WTC11 (cell line): ENCODE results near the gene MOV10. TPM values are rescaled to one million over a fixed set of nuclear protein-coding genes. Genes with fewer than 3 reads are reported as not detected.

Source experiments
- ATAC-seq: fragments of 200-7000 bp; cut with Tn5 transposase; 2 replicates; pipeline ENCODE4 v1.10.0; 2021; ENCODE audit warnings: mild to moderate bottlenecking, moderate library complexity
- CTCF ChIA-PET: fragments of 300-600 bp; sonication (Branson Sonifier 250); formaldehyde crosslinking; loops from one replicate; lab custom pipeline; 2021; ENCODE audit warnings: antibody characterized with exemption; lab: Charles Lee
- POLR2A ChIA-PET: fragments of 350-600 bp; sonication (Branson Sonifier 250); formaldehyde crosslinking; loops from one replicate; lab custom pipeline; 2021; ENCODE audit warnings: antibody characterized with exemption; lab: Charles Lee
- DNase-seq: peaks from one replicate; pipeline ENCODE4 v3.0.0; 2021; ENCODE audit warnings: low spot score
- H3K27ac Mint-ChIP-seq: 2 replicates; pipeline ENCODE4 v1.8.0; 2021; ENCODE audit warnings: mixed read lengths
- H3K27me3 Mint-ChIP-seq: 2 replicates; pipeline ENCODE4 v1.8.0; 2021; ENCODE audit warnings: low read depth, mild to moderate bottlenecking, moderate library complexity, mixed read lengths
- H3K36me3 Mint-ChIP-seq: 2 replicates; pipeline ENCODE4 v1.8.0; 2021; ENCODE audit warnings: mixed read lengths
- H3K4me1 Mint-ChIP-seq: 2 replicates; pipeline ENCODE4 v1.8.0; 2022; ENCODE audit warnings: mixed read lengths
- H3K4me3 Mint-ChIP-seq: 2 replicates; pipeline ENCODE4 v1.8.0; 2021; ENCODE audit warnings: mild to moderate bottlenecking, moderate library complexity, mixed read lengths
- H3K9me3 Mint-ChIP-seq: 2 replicates; pipeline ENCODE4 v1.8.0; 2021; ENCODE audit warnings: mixed read lengths
- AR ChIP-seq: fragments of 250-450 bp; sonication (Bioruptor Pico); IDR thresholded peaks from 2 replicates; pipeline ENCODE4 v1.9.0; 2021; ENCODE audit warnings: mild to moderate bottlenecking
- ARID4B ChIP-seq: sonication (generic); formaldehyde crosslinking; IDR thresholded peaks from 2 replicates; pipeline ENCODE4 v1.8.0; 2023; ENCODE audit warnings: missing genetic modification reagents, mild to moderate bottlenecking, borderline replicate concordance
- ATF6 ChIP-seq: sonication (generic); formaldehyde crosslinking; IDR thresholded peaks from 2 replicates; pipeline ENCODE4 v1.8.1; 2023; ENCODE audit warnings: mild to moderate bottlenecking, missing genetic modification reagents
- CREB1 ChIP-seq: sonication (generic); formaldehyde crosslinking; IDR thresholded peaks from 2 replicates; pipeline ENCODE4 v1.8.0; 2023; ENCODE audit warnings: mild to moderate bottlenecking, missing genetic modification reagents
- GABPB1 ChIP-seq: sonication (generic); formaldehyde crosslinking; IDR thresholded peaks from 2 replicates; pipeline ENCODE4 v1.8.1; 2023; ENCODE audit warnings: mild to moderate bottlenecking, missing genetic modification reagents
- JUN ChIP-seq: sonication (generic); formaldehyde crosslinking; IDR thresholded peaks from 2 replicates; pipeline ENCODE4 v1.8.0; 2023; ENCODE audit warnings: mild to moderate bottlenecking, missing genetic modification reagents
- NFYB ChIP-seq: sonication (generic); formaldehyde crosslinking; conservative IDR thresholded peaks from 2 replicates; pipeline ENCODE4 v1.8.0; 2022; ENCODE audit warnings: low read depth, missing genetic modification reagents
- TCF7 ChIP-seq: sonication (generic); formaldehyde crosslinking; IDR thresholded peaks from 2 replicates; pipeline ENCODE4 v1.8.0; 2022; ENCODE audit warnings: mild to moderate bottlenecking, low read depth, missing genetic modification reagents, moderate library complexity
- TP53 ChIP-seq: sonication (generic); formaldehyde crosslinking; IDR thresholded peaks from 2 replicates; pipeline ENCODE4 v1.8.1; 2023; ENCODE audit warnings: mild to moderate bottlenecking, missing genetic modification reagents
- ZNF121 ChIP-seq: sonication (generic); formaldehyde crosslinking; IDR thresholded peaks from 2 replicates; pipeline ENCODE4 v1.8.0; 2023; ENCODE audit warnings: missing genetic modification reagents
- ZNF263 ChIP-seq: sonication (generic); formaldehyde crosslinking; IDR thresholded peaks from 2 replicates; pipeline ENCODE4 v1.8.1; 2022; ENCODE audit warnings: low read depth, mild to moderate bottlenecking, moderate library complexity, missing genetic modification reagents
- ZNF281 ChIP-seq: sonication (generic); formaldehyde crosslinking; IDR thresholded peaks from 2 replicates; pipeline ENCODE4 v1.8.0; 2023; ENCODE audit warnings: mild to moderate bottlenecking, missing genetic modification reagents
- ZNF396 ChIP-seq: fragments of 250-450 bp; sonication (Bioruptor Pico); IDR thresholded peaks from 2 replicates; pipeline ENCODE4 v1.8.0; 2021; ENCODE audit warnings: mild to moderate bottlenecking, moderate library complexity, borderline replicate concordance
- ZNF512 ChIP-seq: sonication (generic); formaldehyde crosslinking; IDR thresholded peaks from 2 replicates; pipeline ENCODE4 v1.8.1; 2022; ENCODE audit warnings: missing genetic modification reagents, borderline replicate concordance
- total RNA-seq: library from RNA; stranded (reverse); gene quantifications from 3 replicates; pipeline ENCODE4 v1.2.3, GENCODE V29; 2021
- TF ChIP-seq, protein P1 (sequence below): sonication (generic); formaldehyde crosslinking; IDR thresholded peaks from 2 replicates; pipeline ENCODE4 v1.8.1; 2022; ENCODE audit warnings: low read depth, missing genetic modification reagents, borderline replicate concordance

MOV10 gene
- total RNA-seq, 1 experiment from 2014 or later: 80.7 TPM

DNA sequence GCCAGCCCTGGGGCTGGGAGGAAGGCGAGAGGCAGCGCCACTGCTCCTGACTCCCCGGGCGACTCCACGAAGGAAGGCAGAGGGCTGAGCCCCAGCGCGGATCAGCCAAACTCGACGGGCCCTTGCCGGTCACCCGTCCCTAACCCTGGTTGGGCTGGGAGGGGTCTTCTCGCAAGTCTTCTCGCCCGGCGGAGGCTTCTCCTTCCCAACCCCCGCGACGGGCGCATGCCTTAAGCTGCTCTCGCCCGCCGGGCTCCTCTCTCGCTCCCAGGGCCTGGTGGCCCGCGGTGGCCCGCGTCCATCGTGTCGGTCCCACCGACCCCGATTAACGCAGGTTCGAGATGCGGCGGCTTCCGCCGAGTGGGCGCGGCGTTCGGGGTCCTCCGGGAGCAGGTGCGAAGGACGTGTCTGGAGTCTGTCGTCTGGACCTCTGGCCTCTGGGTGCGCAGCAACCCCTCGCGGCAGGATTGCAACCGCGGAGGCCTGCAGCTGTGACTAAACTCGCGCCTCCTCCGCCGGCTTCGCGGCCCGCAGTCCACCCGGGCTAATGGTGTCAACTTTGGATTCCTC is 69.6 kb downstream of the MOV10 start (continued):
- TF ChIP-seq ZNF281 (CRISPR knock-in tag) (no peak), ZNF396 (CRISPR knock-in tag) (no peak)

- CTCF ChIA-PET: no interaction called here
- POLR2A ChIA-PET: no interaction called here
- H3K4me3 Mint-ChIP-seq: no peak overlapping the region
- H3K27me3 Mint-ChIP-seq: peaks cover 46% of the 10 kb centered on the region
- TF ChIP-seq AR (no peak), JUN (CRISPR knock-in tag) (no peak), ZNF121 (CRISPR knock-in tag) (no peak), CREB1 (CRISPR knock-in tag) (no peak), ZNF512 (CRISPR knock-in tag) (no peak), ARID4B (CRISPR knock-in tag) (no peak), TP53 (CRISPR knock-in tag) (no peak), ZNF263 (CRISPR knock-in tag) (no peak), GABPB1 (CRISPR knock-in tag) (no peak), NFYB (CRISPR knock-in tag) (no peak), TCF7 (CRISPR knock-in tag) (no peak), ATF6 (CRISPR knock-in tag) (no peak)
- TF ChIP-seq, protein P1, sequence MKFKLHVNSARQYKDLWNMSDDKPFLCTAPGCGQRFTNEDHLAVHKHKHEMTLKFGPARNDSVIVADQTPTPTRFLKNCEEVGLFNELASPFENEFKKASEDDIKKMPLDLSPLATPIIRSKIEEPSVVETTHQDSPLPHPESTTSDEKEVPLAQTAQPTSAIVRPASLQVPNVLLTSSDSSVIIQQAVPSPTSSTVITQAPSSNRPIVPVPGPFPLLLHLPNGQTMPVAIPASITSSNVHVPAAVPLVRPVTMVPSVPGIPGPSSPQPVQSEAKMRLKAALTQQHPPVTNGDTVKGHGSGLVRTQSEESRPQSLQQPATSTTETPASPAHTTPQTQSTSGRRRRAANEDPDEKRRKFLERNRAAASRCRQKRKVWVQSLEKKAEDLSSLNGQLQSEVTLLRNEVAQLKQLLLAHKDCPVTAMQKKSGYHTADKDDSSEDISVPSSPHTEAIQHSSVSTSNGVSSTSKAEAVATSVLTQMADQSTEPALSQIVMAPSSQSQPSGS (CRISPR knock-in tag): no peak
- DNase-seq (no peak), ATAC-seq (no peak)
- H3K9me3 Mint-ChIP-seq: peaks cover 9% of the 10 kb centered on the region
- no peaks in the 10 kb centered on the region for H3K36me3 Mint-ChIP-seq
- H3K27ac Mint-ChIP-seq: no peak overlapping the region
- H3K4me1 Mint-ChIP-seq: peaks cover 6% of the 10 kb centered on the region
Measured at GRCh38 chr1:112748396-112748795, 73.9 kb downstream of the MOV10 start.
